H9 (cell line): ENCODE results near the gene PAX8. TPM values are rescaled to one million over a fixed set of nuclear protein-coding genes. Genes with fewer than 3 reads are reported as not detected.

Experiments used
- DNase-seq: peaks from one replicate; pipeline ENCODE4 v3.0.0-alpha.2; 2017
- H2AFZ ChIP-seq: one replicate; pipeline ENCODE4 v1.6.1; 2013; ENCODE audit warnings: mild to moderate bottlenecking, low read length, control low read depth, moderate library complexity
- H2AK5ac ChIP-seq: 2 replicates; pipeline ENCODE4 v1.6.1; 2013; ENCODE audit warnings: low read length, control low read depth, mixed read lengths; ENCODE audit not compliant: insufficient read length
- H2BK120ac ChIP-seq: one replicate; pipeline ENCODE4 v1.6.1; 2013; ENCODE audit warnings: low read depth, mild to moderate bottlenecking, low read length, control low read depth, inconsistent platforms; ENCODE audit not compliant: poor library complexity, severe bottlenecking
- H2BK12ac ChIP-seq: 2 replicates; pipeline ENCODE4 v1.6.1; 2013; ENCODE audit warnings: low read length, control low read depth, mixed read lengths, low read depth; ENCODE audit not compliant: insufficient read length
- H2BK15ac ChIP-seq: 2 replicates; pipeline ENCODE4 v1.6.1; 2013; ENCODE audit warnings: low read depth, low read length, control low read depth
- H2BK20ac ChIP-seq: one replicate; pipeline ENCODE4 v1.6.1; 2013; ENCODE audit warnings: low read depth, mild to moderate bottlenecking, low read length, control low read depth, inconsistent platforms; ENCODE audit not compliant: poor library complexity, severe bottlenecking
- H2BK5ac ChIP-seq: 2 replicates; pipeline ENCODE4 v1.6.1; 2013; ENCODE audit warnings: low read length, control low read depth, mixed read lengths; ENCODE audit not compliant: insufficient read length
- H3K14ac ChIP-seq: 2 replicates; pipeline ENCODE4 v1.6.1; 2013; ENCODE audit warnings: low read length, control low read depth; ENCODE audit not compliant: insufficient read depth
- H3K18ac ChIP-seq: 2 replicates; pipeline ENCODE4 v1.6.1; 2013; ENCODE audit warnings: low read depth, mild to moderate bottlenecking, mixed read lengths, low read length, control low read depth; ENCODE audit not compliant: insufficient read length
- H3K23ac ChIP-seq: 2 replicates; pipeline ENCODE4 v1.6.1; 2013; ENCODE audit warnings: low read length, control low read depth, mixed read lengths, low read depth; ENCODE audit not compliant: insufficient read length
- H3K23me2 ChIP-seq: 2 replicates; pipeline ENCODE4 v1.6.1; 2013; ENCODE audit warnings: low read depth, mild to moderate bottlenecking, mixed read lengths, low read length, control low read depth; ENCODE audit not compliant: insufficient read length, poor library complexity, severe bottlenecking
- H3K27ac ChIP-seq: 2 replicates; pipeline ENCODE4 v1.5.1; 2013; ENCODE audit warnings: low read length, control low read depth, mixed read lengths, low read depth; ENCODE audit not compliant: insufficient read length
- H3K27me3 ChIP-seq: 2 replicates; pipeline ENCODE4 v1.6.1; 2013; ENCODE audit warnings: low read length, control low read depth, inconsistent platforms; ENCODE audit not compliant: insufficient read depth
- H3K4ac ChIP-seq: 2 replicates; pipeline ENCODE4 v1.6.1; 2013; ENCODE audit warnings: low read depth, mild to moderate bottlenecking, control low read depth, inconsistent platforms, low read length, moderate library complexity
- H3K4me1 ChIP-seq: 2 replicates; pipeline ENCODE4 v1.6.1; 2013; ENCODE audit warnings: low read length, control low read depth, inconsistent platforms; ENCODE audit not compliant: insufficient read depth
- H3K4me2 ChIP-seq: 2 replicates; pipeline ENCODE4 v1.6.1; 2013; ENCODE audit warnings: low read length, control low read depth, mixed read lengths; ENCODE audit not compliant: insufficient read length, insufficient read depth
- H3K56ac ChIP-seq: 2 replicates; pipeline ENCODE4 v1.6.1; 2013; ENCODE audit warnings: low read depth, mild to moderate bottlenecking, mixed read lengths, low read length, control low read depth; ENCODE audit not compliant: insufficient read length
- H3K79me1 ChIP-seq: 2 replicates; pipeline ENCODE4 v1.6.1; 2013; ENCODE audit warnings: low read depth, mild to moderate bottlenecking, moderate library complexity, low read length, control low read depth, inconsistent platforms; ENCODE audit not compliant: insufficient read depth, poor library complexity, severe bottlenecking
- H3K79me2 ChIP-seq: 2 replicates; pipeline ENCODE4 v1.6.1; 2013; ENCODE audit warnings: low read length, control low read depth, inconsistent platforms; ENCODE audit not compliant: insufficient read depth
- H3K9ac ChIP-seq: 2 replicates; pipeline ENCODE4 v1.6.1; 2013; ENCODE audit warnings: low read length, control low read depth, mixed read lengths; ENCODE audit not compliant: insufficient read length; ENCODE audit errors: extremely low read depth
- H3K9me3 ChIP-seq: one replicate; pipeline ENCODE4 v1.6.1; 2013; ENCODE audit warnings: low read depth, low read length, inconsistent platforms; ENCODE audit not compliant: control insufficient read depth
- H3T11ph ChIP-seq: one replicate; pipeline ENCODE4 v1.6.1; 2013; ENCODE audit warnings: mild to moderate bottlenecking, low read length, control low read depth, inconsistent platforms
- H4K20me1 ChIP-seq: one replicate; pipeline ENCODE4 v1.6.1; 2013; ENCODE audit not compliant: control insufficient read depth, insufficient read length, insufficient read depth
- H4K5ac ChIP-seq: 2 replicates; pipeline ENCODE4 v1.6.1; 2013; ENCODE audit warnings: low read depth, mild to moderate bottlenecking, mixed read lengths, low read length, control low read depth; ENCODE audit not compliant: insufficient read length
- H4K8ac ChIP-seq: replicated peaks from 2 replicates; pipeline ENCODE4 v1.6.1; 2013; ENCODE audit warnings: low read length, control low read depth, mixed read lengths, low read depth; ENCODE audit not compliant: insufficient read length
- H4K91ac ChIP-seq: 2 replicates; pipeline ENCODE4 v1.6.1; 2013; ENCODE audit warnings: low read depth, mild to moderate bottlenecking, moderate library complexity, mixed read lengths, low read length, control low read depth; ENCODE audit not compliant: insufficient read length
- H3K27ac Mint-ChIP-seq, 3 experiments: 2 replicates in 2 of 3; 3 replicates in 1 of 3; pipeline ENCODE4 v1.8.0; 2020 to 2021; ENCODE audit warnings: mixed read lengths in 3 of 3, mild to moderate bottlenecking in 1 of 3, moderate library complexity in 1 of 3
- H3K27me3 Mint-ChIP-seq: 2 replicates; pipeline ENCODE4 v1.8.0; 2021; ENCODE audit warnings: low read depth, mild to moderate bottlenecking, moderate library complexity, mixed read lengths
- H3K36me3 Mint-ChIP-seq, 3 experiments: 2 replicates in 2 of 3; 3 replicates in 1 of 3; pipeline ENCODE4 v1.8.0; 2020 to 2021; ENCODE audit warnings: low read depth in 3 of 3, mixed read lengths in 3 of 3; ENCODE audit not compliant: insufficient read depth in 1 of 3
- H3K4me1 Mint-ChIP-seq, 2 experiments: 2 replicates each; pipeline ENCODE4 v1.8.0; 2020; ENCODE audit warnings: mixed read lengths in 2 of 2
- H3K4me3 Mint-ChIP-seq, 2 experiments: 2 replicates in 1 of 2; 3 replicates in 1 of 2; pipeline ENCODE4 v1.8.0; 2020 to 2021; ENCODE audit warnings: mild to moderate bottlenecking in 2 of 2, mixed read lengths in 2 of 2, moderate library complexity in 1 of 2
- H3K9me3 Mint-ChIP-seq, 2 experiments: 2 replicates in 1 of 2; 3 replicates in 1 of 2; pipeline ENCODE4 v1.8.0; 2020; ENCODE audit warnings: mild to moderate bottlenecking in 2 of 2, mixed read lengths in 2 of 2, moderate library complexity in 1 of 2
- CTCF ChIP-seq: fragments of 200-600 bp; sonication (generic); conservative IDR thresholded peaks from 3 replicates; pipeline ENCODE4 v1.8.0; 2021; ENCODE audit warnings: antibody characterized with exemption, mild to moderate bottlenecking
- WGBS: extraction: QIAGEN DNeasy Blood & Tissue Kit; methylation state at CpG from one replicate; pipeline ENCODE4 v1.1.7; 2013; ENCODE audit warnings: missing lambda C conversion rate, low lambda C conversion rate, mixed read lengths; ENCODE audit not compliant: insufficient read length; ENCODE audit errors: extremely low coverage; 5-methylcytosine and 5-hydroxymethylcytosine counted together
- total RNA-seq: library from RNA; stranded (reverse); gene quantifications from 2 replicates; pipeline ENCODE4 v1.2.1, GENCODE V29; 2021

PAX8 gene
- total RNA-seq, 1 experiment from 2014 or later = not detected

DNA sequence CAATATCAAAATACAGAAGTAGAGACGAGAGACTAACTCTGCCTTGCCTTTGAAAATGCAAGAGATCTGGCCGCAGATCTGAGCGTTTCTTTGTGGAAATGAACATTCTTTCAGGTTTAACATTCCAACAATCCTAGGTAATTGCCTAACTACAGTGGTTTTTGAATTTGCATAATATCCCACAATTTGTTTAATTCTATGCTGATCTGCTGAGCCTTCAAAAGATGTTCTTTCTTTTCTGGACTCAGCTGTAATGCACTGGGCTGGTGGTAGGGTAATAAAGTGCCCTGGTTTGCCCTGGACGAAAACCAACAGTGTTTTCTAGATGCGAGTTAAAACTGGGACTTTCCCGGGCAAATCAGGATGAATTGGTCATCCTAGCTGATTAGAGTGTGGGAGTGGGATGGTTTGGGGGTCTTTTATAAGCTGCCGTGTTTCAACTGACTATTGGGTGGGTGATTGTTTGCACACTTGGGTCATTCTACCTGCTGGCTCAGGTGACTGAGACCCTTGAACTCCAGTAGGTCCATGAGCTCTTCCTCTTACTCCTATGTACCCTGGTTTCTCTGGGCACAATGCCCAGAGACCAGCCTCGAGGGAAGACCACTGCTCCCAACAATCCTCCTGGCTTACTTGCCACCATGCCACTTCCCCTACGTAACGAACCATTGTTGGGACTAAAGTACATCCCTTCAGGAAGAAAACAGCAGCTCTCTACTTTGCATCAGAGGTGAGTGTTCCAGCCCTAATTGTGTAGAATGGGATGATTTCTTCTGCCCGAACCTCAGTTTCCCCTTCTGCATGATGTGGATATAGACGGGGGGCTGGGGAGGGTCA, 3.4 kb upstream of the PAX8 start:
- peaks cover 2% of the 10 kb centered on the region; the same call in 1 of the 2 replicates for H3K4me1 ChIP-seq

More for the DNA sequence above, 3.4 kb upstream of the PAX8 start:
- no peak overlapping the region for H4K91ac ChIP-seq
- peaks cover 14% of the 10 kb centered on the region for H3K23me2 ChIP-seq
- no peak overlapping the region for H2BK20ac ChIP-seq
- H3K79me1 ChIP-seq = no peaks in the 10 kb centered on the region
- H3K36me3 Mint-ChIP-seq = no peaks in the 10 kb centered on the region
- H4K5ac ChIP-seq = no peak overlapping the region
- no CpG with 5 or more reads among the region's 12 CpGs for WGBS
- no peak overlapping the region for H3K18ac ChIP-seq
- no peak for DNase-seq
- no peak overlapping the region for H3K4me3 Mint-ChIP-seq
- no peak overlapping the region for H2AK5ac ChIP-seq
- H3K4me2 ChIP-seq = no peak overlapping the region
- H3K27ac Mint-ChIP-seq = no peak overlapping the region
- H3K9ac ChIP-seq = no peak overlapping the region
- H3K23ac ChIP-seq = no peak overlapping the region
- no peaks in the 10 kb centered on the region for H3K9me3 ChIP-seq
- peaks cover 2 to 22% of the 10 kb centered on the region in 2 experiments; a peak in 3 of 4 replicates for H3K4me1 Mint-ChIP-seq
- no peak overlapping the region for H3K4ac ChIP-seq
- no peak overlapping the region for H2BK5ac ChIP-seq
- H3K56ac ChIP-seq = no peak overlapping the region
- no peaks in the 10 kb centered on the region for H4K20me1 ChIP-seq
- no peak for TF ChIP-seq CTCF
- no peak overlapping the region for H2BK12ac ChIP-seq
- H3K27me3 Mint-ChIP-seq = peaks cover 83% of the 10 kb centered on the region
- no peak overlapping the region for H4K8ac ChIP-seq
- H3K9me3 Mint-ChIP-seq = no peaks in the 10 kb centered on the region
- H3K14ac ChIP-seq = no peak overlapping the region
- peaks cover 38% of the 10 kb centered on the region for H3K27me3 ChIP-seq
- no peak overlapping the region for H3K27ac ChIP-seq
- H2BK120ac ChIP-seq = no peak overlapping the region
- H2AFZ ChIP-seq = no peak overlapping the region
- H3T11ph ChIP-seq = no peak overlapping the region
- H2BK15ac ChIP-seq = no peak overlapping the region
- no peaks in the 10 kb centered on the region; the same call in 1 of the 2 replicates for H3K79me2 ChIP-seq
